MM.1S (cell line): ENCODE data around the gene SLC22A17.

Experiments used
- EZH2 ChIP-seq: fragments of 300-600 bp; sonication (generic); optimal IDR thresholded peaks from 2 replicates; pipeline ENCODE3; 2017; ENCODE audit warnings: low read depth, mild to moderate bottlenecking, antibody characterized with exemption, low read length, mixed read lengths
- EZH2phosphoT487 ChIP-seq: fragments of 300-600 bp; sonication (generic); IDR thresholded peaks from 2 replicates; pipeline ENCODE4 v1.6.1; 2018; ENCODE audit warnings: antibody characterized with exemption, low read length
- TF ChIP-seq, protein P1 (sequence below): fragments of 300-600 bp; sonication (generic); IDR thresholded peaks from 2 replicates; pipeline ENCODE4 v1.5.1; 2016; ENCODE audit warnings: antibody characterized with exemption, low read length, mixed read lengths

DNA sequence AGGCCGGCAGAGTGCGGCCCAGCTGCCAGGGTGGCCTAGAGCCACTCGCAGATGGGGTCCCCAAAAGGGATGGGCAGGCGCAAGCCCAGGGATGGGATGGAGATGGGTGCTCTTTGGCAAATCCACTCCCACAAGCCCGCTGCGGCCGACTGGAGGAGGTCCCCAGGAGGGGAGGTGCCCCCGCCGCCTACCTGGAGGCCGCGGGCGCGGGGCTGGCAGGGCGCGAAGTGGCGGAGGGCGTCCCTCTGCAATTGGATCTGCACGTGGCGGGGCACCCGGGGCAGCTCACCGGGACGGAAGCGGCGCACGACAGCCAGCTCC, 50.8 kb downstream of the SLC22A17 start:
- TF ChIP-seq, protein P1, sequence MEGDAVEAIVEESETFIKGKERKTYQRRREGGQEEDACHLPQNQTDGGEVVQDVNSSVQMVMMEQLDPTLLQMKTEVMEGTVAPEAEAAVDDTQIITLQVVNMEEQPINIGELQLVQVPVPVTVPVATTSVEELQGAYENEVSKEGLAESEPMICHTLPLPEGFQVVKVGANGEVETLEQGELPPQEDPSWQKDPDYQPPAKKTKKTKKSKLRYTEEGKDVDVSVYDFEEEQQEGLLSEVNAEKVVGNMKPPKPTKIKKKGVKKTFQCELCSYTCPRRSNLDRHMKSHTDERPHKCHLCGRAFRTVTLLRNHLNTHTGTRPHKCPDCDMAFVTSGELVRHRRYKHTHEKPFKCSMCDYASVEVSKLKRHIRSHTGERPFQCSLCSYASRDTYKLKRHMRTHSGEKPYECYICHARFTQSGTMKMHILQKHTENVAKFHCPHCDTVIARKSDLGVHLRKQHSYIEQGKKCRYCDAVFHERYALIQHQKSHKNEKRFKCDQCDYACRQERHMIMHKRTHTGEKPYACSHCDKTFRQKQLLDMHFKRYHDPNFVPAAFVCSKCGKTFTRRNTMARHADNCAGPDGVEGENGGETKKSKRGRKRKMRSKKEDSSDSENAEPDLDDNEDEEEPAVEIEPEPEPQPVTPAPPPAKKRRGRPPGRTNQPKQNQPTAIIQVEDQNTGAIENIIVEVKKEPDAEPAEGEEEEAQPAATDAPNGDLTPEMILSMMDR: no peak
- TF ChIP-seq EZH2: no peak
- TF ChIP-seq EZH2phosphoT487: no peak
